WI38 (cell line): Measurements from ENCODE around the gene RTP1.
"Not testable (repeated sequence)": the region's sequence is repeated elsewhere in the genome, so short reads cannot be mapped to it uniquely, and the experiment has no call there.

ENCODE experiments used
- H3K4me3 ChIP-seq: 2 replicates; pipeline ENCODE4 v1.5.1; 2011; ENCODE audit warnings: low read depth, mild to moderate bottlenecking, control low read depth, low read length
- TF ChIP-seq, protein P1 (sequence below): IDR thresholded peaks from 2 replicates; pipeline ENCODE4 v1.5.1; 2012; ENCODE audit warnings: low read depth, mild to moderate bottlenecking, control low read depth, low read length

The RTP1 gene

DNA sequence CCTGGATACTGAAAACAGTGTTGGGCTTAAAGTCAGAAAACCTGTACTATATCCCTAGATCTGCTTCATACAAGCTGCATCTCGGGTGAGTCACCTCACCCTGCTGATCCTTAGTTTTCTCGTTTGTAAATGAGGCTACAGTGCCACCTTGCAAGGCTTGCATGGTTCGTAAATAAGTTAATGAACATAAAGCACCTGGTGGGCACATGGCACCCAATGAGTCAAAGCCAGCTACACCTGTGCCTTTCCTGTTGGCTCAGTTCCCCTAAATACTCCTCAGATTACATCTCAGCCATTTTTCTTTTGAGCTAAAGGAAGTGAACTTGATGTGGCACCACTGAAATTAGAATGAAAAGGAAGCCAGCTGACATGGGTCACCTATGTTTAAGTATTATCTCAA, 26.5 kb downstream of the RTP1 start:
- TF ChIP-seq, protein P1, sequence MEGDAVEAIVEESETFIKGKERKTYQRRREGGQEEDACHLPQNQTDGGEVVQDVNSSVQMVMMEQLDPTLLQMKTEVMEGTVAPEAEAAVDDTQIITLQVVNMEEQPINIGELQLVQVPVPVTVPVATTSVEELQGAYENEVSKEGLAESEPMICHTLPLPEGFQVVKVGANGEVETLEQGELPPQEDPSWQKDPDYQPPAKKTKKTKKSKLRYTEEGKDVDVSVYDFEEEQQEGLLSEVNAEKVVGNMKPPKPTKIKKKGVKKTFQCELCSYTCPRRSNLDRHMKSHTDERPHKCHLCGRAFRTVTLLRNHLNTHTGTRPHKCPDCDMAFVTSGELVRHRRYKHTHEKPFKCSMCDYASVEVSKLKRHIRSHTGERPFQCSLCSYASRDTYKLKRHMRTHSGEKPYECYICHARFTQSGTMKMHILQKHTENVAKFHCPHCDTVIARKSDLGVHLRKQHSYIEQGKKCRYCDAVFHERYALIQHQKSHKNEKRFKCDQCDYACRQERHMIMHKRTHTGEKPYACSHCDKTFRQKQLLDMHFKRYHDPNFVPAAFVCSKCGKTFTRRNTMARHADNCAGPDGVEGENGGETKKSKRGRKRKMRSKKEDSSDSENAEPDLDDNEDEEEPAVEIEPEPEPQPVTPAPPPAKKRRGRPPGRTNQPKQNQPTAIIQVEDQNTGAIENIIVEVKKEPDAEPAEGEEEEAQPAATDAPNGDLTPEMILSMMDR: no peak
- H3K4me3 ChIP-seq: no peak overlapping the region

DNA sequence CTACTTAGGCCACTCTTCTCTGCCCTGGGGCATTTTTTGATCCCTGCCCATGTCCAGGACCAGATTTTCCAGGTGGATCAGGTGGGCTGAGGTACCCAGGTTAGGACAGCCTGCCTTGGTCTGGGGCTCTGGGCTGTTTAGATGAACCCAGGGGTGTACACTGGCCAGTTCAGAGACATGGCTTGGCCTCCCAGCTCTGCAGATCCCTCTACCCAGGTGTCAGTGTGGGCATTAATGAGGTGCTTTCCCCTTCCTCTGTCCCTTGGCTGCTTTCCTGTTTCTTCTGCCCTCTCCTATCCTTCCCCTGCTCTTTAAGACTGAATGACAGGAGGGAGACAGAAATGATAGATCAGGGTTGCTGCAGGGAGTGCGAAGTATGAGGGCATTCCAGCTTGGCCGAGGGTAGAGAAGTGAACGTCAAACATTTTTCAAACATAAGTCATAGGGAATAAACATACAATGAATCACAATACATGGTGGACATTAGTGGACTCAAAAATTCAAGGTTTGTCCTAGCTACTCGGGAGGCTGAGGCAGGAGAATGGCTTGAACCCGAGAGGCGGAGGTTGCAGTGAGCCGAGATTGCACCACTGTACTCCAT, 30.5 kb downstream of the RTP1 start:
- TF ChIP-seq, protein P1: no peak
- no peak overlapping the region for H3K4me3 ChIP-seq

DNA sequence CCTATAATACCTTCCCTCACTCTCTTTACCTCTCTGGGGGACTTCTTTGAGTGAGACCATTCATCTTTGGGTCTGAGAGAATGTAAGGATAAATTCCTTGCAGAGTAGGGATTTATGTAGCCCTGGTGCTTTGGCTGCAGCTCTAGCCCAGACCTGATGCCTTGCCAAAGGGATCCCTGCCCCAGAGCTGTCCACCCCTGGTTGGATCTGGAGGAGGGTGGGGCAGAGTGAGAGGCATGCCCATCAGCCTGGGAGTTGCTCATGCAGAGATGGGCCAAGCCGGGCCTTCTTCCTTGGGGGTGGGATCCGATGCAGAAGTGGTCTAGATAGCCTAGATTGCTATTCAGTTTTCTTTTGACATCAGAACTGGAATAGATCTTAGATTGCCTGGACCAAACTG, 31.5 kb downstream of the RTP1 start:
- H3K4me3 ChIP-seq: no peak overlapping the region
- TF ChIP-seq, protein P1: no peak

DNA sequence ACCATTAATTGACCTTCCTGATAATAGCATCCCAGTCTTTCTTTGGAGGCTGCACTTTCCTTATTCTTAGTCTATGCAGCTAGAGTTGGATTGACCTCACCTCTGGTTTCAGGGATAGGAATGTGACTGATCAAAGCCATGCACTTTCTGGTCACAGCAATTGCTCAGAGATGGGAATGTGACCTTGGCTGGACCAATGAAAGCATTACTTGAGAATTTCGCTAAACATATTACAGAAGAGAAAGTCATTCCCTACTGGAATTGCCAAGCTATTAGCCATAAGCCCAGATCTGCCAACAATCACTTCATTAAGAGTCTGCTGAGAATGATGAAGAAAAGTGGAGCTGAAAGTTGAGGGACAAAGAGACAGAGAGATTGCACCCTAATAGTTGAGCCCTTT, 32.7 kb downstream of the RTP1 start:
- no peak overlapping the region for H3K4me3 ChIP-seq
- TF ChIP-seq, protein P1: no peak

DNA sequence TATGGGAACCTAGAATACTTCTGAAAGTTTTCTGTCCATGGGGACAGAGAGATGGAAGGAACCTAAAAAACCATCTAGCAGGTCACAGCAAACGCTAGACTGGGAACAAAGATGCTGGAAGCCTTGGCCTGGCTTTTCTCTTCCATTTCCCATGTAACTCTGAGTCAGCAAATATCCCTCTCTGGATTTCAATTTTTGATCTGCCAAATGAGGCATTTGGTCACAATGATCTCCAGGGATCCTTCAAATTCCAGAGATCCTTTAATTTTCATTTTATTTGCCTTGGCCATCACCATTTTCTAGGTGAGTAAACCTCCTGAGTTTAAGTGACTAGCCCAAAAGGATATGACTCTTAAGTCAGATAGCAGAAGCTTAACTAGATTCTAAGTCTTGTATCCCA, 39.7 kb downstream of the RTP1 start:
- H3K4me3 ChIP-seq: no peak overlapping the region

DNA sequence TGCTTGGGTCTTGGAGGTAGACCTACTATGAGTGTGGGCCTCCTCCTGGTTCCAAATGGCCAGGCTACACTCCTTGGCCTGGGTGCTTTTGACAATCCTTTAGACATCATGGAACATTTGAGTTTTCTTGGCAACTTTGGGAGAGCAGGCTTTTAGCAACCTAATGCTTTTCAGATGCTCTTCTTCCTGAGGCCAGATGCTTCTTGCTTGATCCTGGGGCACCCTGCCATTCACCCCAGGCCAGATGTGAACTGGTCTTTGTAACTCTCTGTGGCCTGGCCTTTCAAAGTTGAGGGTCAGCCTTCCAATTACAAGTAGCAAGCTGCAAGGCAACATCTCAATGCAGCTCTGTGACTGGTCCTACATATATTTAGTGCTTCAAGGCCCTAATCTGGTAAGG, 40.5 kb downstream of the RTP1 start:
- TF ChIP-seq, protein P1: no peak
- H3K4me3 ChIP-seq: no peak overlapping the region

More for the DNA sequence above, 39.7 kb downstream of the RTP1 start:
- TF ChIP-seq, protein P1: no peak

DNA sequence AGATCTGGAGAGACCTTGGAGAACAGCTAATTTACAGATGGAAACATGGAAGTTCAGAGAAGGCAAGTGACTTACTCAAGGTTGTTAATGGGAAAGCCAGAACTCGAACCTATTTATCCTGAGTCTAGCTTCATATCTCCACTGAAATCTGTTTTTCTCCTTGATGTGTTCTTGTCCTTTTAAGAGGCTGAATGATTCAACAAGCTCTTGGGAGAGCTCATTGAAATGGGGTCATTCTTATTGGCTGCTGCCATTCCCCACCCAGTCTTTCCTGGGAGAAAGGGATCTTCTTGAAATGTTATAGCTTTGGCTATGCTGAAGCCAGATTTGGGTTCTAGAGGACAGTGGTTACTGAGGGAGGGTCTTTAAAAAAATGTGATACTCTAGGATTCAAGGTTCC, 41.0 kb downstream of the RTP1 start:
- no peak overlapping the region for H3K4me3 ChIP-seq
- TF ChIP-seq, protein P1: no peak

DNA sequence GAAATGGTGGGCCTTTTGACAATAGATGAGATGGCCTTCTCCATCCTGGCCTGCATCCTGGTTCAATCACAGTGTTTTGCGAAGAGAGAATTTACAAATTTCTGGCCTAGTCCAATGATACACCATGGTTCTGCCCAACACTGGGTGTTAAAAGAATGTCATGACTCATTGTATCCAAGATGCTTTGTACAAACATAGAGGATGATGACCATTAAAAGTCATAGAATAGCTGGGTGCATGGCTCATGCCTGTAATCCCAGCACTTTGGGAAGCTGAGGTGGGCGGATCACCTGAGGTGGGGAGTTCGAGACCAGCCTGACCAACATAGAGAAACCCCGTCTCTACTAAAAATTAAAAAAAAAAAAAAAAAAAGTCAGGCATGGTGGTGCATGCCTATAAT, 41.5 kb downstream of the RTP1 start:
- H3K4me3 ChIP-seq: not testable (repeated sequence)
